Liver (tissue), 9 donors: ENCODE results near the gene MAPRE2. TPM values are rescaled to one million over a fixed set of nuclear protein-coding genes. Genes with fewer than 3 reads are reported as not detected.

Experiments
- DNase-seq: peaks from one replicate; pipeline ENCODE4 v3.0.0-alpha.2; 2017; ENCODE audit warnings: low spot score
- H3K27ac ChIP-seq, 2 donors: one replicate each; pipeline ENCODE4 v1.7.0; 2013; ENCODE audit warnings: inconsistent platforms in 2 of 2, low read length in 2 of 2, control low read depth in 1 of 2, low read depth in 1 of 2, mild to moderate bottlenecking in 1 of 2
- H3K27me3 ChIP-seq, 4 donors: one replicate each; pipeline versions ENCODE4 v1.6.1 to v1.7.0; 2013; ENCODE audit warnings: low read length in 3 of 4, inconsistent platforms in 1 of 4, mild to moderate bottlenecking in 1 of 4, moderate library complexity in 1 of 4; ENCODE audit not compliant: control insufficient read depth in 4 of 4, insufficient read depth in 4 of 4
- H3K36me3 ChIP-seq, 4 donors: one replicate each; pipeline versions ENCODE4 v1.6.1 to v1.7.0; 2013; ENCODE audit warnings: low read length in 3 of 4, mild to moderate bottlenecking in 3 of 4, low read depth in 1 of 4, moderate library complexity in 1 of 4; ENCODE audit not compliant: control insufficient read depth in 4 of 4, insufficient read depth in 3 of 4
- H3K4me1 ChIP-seq, 4 donors: one replicate each; pipeline versions ENCODE4 v1.6.1 to v1.7.0; 2013; ENCODE audit warnings: low read length in 3 of 4, mild to moderate bottlenecking in 3 of 4, moderate library complexity in 1 of 4; ENCODE audit not compliant: control insufficient read depth in 4 of 4, insufficient read depth in 4 of 4
- H3K4me3 ChIP-seq, 3 donors: one replicate each; pipeline versions ENCODE4 v1.6.1 to v1.7.0; 2013; ENCODE audit warnings: low read length in 3 of 3, control low read depth in 1 of 3, low read depth in 1 of 3, mild to moderate bottlenecking in 1 of 3
- H3K9ac ChIP-seq, 2 donors: one replicate each; pipeline ENCODE4 v1.7.0; 2013; ENCODE audit warnings: low read length in 2 of 2, mild to moderate bottlenecking in 2 of 2, moderate library complexity in 2 of 2, control low read depth in 1 of 2, low read depth in 1 of 2
- H3K9me3 ChIP-seq, 4 donors: one replicate each; pipeline versions ENCODE4 v1.6.1 to v1.7.0; 2013; ENCODE audit warnings: low read length in 3 of 4; ENCODE audit not compliant: control insufficient read depth in 4 of 4
- EGR1 ChIP-seq, 2 donors: IDR thresholded peaks; 2 replicates each; pipeline ENCODE4 v1.6.1; 2016 to 2018; ENCODE audit warnings: antibody characterized with exemption in 2 of 2, low read depth in 2 of 2
- FOXA1 ChIP-seq: IDR thresholded peaks from 2 replicates; pipeline ENCODE4 v1.6.1; 2016; ENCODE audit warnings: antibody characterized with exemption
- FOXA2 ChIP-seq: IDR thresholded peaks from 2 replicates; pipeline ENCODE4 v1.6.1; 2016; ENCODE audit warnings: antibody characterized with exemption
- HNF4G ChIP-seq: IDR thresholded peaks from 2 replicates; pipeline ENCODE4 v1.6.1; 2016; ENCODE audit warnings: antibody characterized with exemption
- JUND ChIP-seq, 2 donors: IDR thresholded peaks; 2 replicates each; pipeline ENCODE4 v1.6.1; 2016; ENCODE audit warnings: antibody characterized with exemption in 2 of 2
- NR2F2 ChIP-seq: IDR thresholded peaks from 2 replicates; pipeline ENCODE4 v1.6.1; 2016; ENCODE audit warnings: antibody characterized with exemption
- RAD21 ChIP-seq, 2 donors: IDR thresholded peaks; 2 replicates each; pipeline ENCODE4 v1.6.1; 2016; ENCODE audit warnings: antibody characterized with exemption in 2 of 2, mild to moderate bottlenecking in 2 of 2
- RXRA ChIP-seq, 2 donors: IDR thresholded peaks; 2 replicates each; pipeline ENCODE4 v1.6.1; 2017 to 2018; ENCODE audit warnings: antibody characterized with exemption in 2 of 2, mild to moderate bottlenecking in 1 of 2
- SP1 ChIP-seq: IDR thresholded peaks from 2 replicates; pipeline ENCODE4 v1.6.1; 2018; ENCODE audit warnings: antibody characterized with exemption, mild to moderate bottlenecking
- YY1 ChIP-seq: IDR thresholded peaks from 2 replicates; pipeline ENCODE4 v1.6.1; 2016; ENCODE audit warnings: antibody characterized with exemption, mild to moderate bottlenecking
- WGBS: extraction: QIAGEN DNeasy Blood & Tissue Kit; methylation state at CpG from one replicate; pipeline ENCODE4 v1.1.7; 2013; 5-methylcytosine and 5-hydroxymethylcytosine counted together
- polyA plus RNA-seq, 2 donors: library from polyadenylated mRNA; stranded (reverse) in 1 of 2; unstranded in 1 of 2; fragments of 200-250 nt in 1 of 2; fragments of >200 nt in 1 of 2; fragmentation: Nextera tagmentation in 1 of 2; extraction: Ambion mirVana in 1 of 2; gene quantifications; one replicate each; pipeline versions ENCODE4 v1.2.1 to v1.2.3, GENCODE V29; 2013 to 2015
- total RNA-seq, 2 donors: library from RNA; depleted of rRNA; stranded (reverse); fragments of >200 nt; gene quantifications; one replicate each; pipeline ENCODE4 v1.2.3, GENCODE V29; 2014
- TF ChIP-seq, protein P1 (sequence below): IDR thresholded peaks from 2 replicates; pipeline ENCODE4 v1.6.1; 2016; ENCODE audit warnings: antibody characterized with exemption, mild to moderate bottlenecking
- TF ChIP-seq, protein P2 (sequence below): fragments of 150-350 bp; IDR thresholded peaks from 2 replicates; pipeline ENCODE4 v1.5.1; 2017; ENCODE audit warnings: improper control_type of control experiment, low read depth, low read length; ENCODE audit not compliant: missing input control
- TF ChIP-seq, protein P3 (sequence below): IDR thresholded peaks from 2 replicates; pipeline ENCODE4 v1.6.1; 2016; ENCODE audit warnings: antibody characterized with exemption
- TF ChIP-seq, protein P4 (sequence below): IDR thresholded peaks from 2 replicates; pipeline ENCODE4 v1.6.1; 2016; ENCODE audit warnings: antibody characterized with exemption
- donor health status: healthy.
- donor health status: healthy.
- donor health status: healthy.
- donor health status: healthy.
- donor health status: healthy.

The MAPRE2 gene
- total and polyA plus RNA-seq, 4 donors, result 7.9 to 12.8 (median 11.0) TPM

DNA sequence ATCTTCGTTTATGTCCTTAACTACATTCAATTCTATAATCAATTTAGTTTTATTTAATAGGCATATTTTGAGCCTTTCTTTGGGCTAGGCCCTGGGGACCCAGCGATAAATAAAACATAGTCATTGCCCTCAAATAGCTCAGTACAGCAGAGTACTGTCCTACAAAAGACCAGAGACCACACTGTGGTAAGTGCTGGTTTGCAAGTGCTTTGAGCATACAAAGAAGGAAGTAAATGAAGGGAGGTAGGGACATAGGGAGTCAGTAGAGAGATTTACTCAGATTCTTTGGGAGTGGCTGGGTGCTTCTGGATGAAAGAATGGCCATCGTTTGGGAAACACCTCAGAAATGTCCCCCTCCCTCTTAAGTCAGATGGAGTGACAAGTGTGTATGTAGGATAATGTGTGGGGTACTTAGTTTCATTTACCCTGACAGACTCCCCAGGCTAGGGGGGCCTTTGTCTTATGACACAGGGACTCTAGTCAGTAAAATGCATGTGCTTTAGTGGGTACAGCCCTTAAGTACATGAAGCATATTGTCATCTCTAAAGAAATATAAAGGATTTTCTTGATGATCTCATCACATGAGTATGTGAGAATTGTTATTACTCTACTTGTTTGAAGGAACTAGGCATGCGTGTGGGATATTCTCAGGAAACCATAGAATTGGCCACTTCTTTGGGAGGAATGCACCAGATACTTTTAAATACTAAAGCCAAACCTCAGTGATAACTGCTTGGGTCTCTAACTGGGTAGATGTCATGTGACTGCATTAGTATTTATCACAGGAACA, 35.1 kb downstream of the MAPRE2 start:
- Histone ChIP-seq H3K36me3 (no peaks in the 10 kb centered on the region), H3K9me3 (no peaks in the 10 kb centered on the region), H3K27ac (no peak overlapping the region), H3K4me3 (no peak overlapping the region), H3K27me3 (no peaks in the 10 kb centered on the region), H3K9ac (no peak overlapping the region), H3K4me1 (peaks cover 0 to 1% (median 0%) of the 10 kb centered on the region in 4 donors)
- DNase-seq, result no peak
- 88% methylated on average over 4 of the region's 4 CpGs for WGBS
- TF ChIP-seq RXRA (IDR thresholded peaks at IDR 0.05) (no peak), FOXA1 (no peak), NR2F2 (no peak), YY1 (no peak), EGR1 (IDR thresholded peaks at IDR 0.05; ENCODE audit: low read depth in 2 of 2) (no peak), RAD21 (IDR thresholded peaks at IDR 0.05) (no peak), HNF4G (no peak), FOXA2 (no peak), JUND (IDR thresholded peaks at IDR 0.05) (no peak)
- TF ChIP-seq, protein P1, sequence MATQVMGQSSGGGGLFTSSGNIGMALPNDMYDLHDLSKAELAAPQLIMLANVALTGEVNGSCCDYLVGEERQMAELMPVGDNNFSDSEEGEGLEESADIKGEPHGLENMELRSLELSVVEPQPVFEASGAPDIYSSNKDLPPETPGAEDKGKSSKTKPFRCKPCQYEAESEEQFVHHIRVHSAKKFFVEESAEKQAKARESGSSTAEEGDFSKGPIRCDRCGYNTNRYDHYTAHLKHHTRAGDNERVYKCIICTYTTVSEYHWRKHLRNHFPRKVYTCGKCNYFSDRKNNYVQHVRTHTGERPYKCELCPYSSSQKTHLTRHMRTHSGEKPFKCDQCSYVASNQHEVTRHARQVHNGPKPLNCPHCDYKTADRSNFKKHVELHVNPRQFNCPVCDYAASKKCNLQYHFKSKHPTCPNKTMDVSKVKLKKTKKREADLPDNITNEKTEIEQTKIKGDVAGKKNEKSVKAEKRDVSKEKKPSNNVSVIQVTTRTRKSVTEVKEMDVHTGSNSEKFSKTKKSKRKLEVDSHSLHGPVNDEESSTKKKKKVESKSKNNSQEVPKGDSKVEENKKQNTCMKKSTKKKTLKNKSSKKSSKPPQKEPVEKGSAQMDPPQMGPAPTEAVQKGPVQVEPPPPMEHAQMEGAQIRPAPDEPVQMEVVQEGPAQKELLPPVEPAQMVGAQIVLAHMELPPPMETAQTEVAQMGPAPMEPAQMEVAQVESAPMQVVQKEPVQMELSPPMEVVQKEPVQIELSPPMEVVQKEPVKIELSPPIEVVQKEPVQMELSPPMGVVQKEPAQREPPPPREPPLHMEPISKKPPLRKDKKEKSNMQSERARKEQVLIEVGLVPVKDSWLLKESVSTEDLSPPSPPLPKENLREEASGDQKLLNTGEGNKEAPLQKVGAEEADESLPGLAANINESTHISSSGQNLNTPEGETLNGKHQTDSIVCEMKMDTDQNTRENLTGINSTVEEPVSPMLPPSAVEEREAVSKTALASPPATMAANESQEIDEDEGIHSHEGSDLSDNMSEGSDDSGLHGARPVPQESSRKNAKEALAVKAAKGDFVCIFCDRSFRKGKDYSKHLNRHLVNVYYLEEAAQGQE, result no peak
- TF ChIP-seq, protein P2, sequence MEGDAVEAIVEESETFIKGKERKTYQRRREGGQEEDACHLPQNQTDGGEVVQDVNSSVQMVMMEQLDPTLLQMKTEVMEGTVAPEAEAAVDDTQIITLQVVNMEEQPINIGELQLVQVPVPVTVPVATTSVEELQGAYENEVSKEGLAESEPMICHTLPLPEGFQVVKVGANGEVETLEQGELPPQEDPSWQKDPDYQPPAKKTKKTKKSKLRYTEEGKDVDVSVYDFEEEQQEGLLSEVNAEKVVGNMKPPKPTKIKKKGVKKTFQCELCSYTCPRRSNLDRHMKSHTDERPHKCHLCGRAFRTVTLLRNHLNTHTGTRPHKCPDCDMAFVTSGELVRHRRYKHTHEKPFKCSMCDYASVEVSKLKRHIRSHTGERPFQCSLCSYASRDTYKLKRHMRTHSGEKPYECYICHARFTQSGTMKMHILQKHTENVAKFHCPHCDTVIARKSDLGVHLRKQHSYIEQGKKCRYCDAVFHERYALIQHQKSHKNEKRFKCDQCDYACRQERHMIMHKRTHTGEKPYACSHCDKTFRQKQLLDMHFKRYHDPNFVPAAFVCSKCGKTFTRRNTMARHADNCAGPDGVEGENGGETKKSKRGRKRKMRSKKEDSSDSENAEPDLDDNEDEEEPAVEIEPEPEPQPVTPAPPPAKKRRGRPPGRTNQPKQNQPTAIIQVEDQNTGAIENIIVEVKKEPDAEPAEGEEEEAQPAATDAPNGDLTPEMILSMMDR, result no peak
- TF ChIP-seq, protein P3, sequence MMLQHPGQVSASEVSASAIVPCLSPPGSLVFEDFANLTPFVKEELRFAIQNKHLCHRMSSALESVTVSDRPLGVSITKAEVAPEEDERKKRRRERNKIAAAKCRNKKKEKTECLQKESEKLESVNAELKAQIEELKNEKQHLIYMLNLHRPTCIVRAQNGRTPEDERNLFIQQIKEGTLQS, result no peak
- TF ChIP-seq, protein P4, sequence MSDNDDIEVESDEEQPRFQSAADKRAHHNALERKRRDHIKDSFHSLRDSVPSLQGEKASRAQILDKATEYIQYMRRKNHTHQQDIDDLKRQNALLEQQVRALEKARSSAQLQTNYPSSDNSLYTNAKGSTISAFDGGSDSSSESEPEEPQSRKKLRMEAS, result no peak

DNA sequence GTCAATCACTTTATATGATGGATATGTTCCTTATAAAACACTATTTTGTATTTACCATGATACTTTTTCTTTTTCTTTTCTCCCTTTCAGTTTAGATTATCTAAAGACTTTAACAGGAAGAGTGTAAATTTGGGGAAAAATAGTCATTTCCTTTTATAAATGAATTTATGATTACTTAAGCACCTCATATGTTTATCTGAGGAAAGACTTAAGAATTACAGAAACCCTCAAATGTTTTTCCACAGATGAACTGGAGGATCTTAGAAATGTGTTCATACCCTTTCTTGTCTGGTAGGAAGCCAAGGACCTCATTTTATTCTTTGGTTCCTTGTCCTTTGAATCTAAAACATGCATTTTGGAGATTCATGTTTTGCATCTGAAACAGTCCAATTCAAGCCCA, 36.7 kb downstream of the MAPRE2 start:
- H3K9ac ChIP-seq, result no peak overlapping the region
- no peak overlapping the region for H3K4me3 ChIP-seq
- no peak for DNase-seq
- peaks cover 0 to 3% (median 2%) of the 10 kb centered on the region in 4 donors for H3K4me1 ChIP-seq
- H3K27ac ChIP-seq, result no peak overlapping the region
- TF ChIP-seq RXRA (IDR thresholded peaks at IDR 0.05), result no peak
- no peak for TF ChIP-seq FOXA1
- TF ChIP-seq SP1, result no peak
- H3K36me3 ChIP-seq, result no peaks in the 10 kb centered on the region
- no peaks in the 10 kb centered on the region for H3K27me3 ChIP-seq
- H3K9me3 ChIP-seq, result no peaks in the 10 kb centered on the region
